Vagina (tissue), 2 donors: Measurements from ENCODE around the gene CDH4.

Experiments
- CTCF ChIP-seq, 3 experiments: fragments of 450-650 bp in 2 of 3; fragments of 200-600 bp in 1 of 3; sonication (generic) in 1 of 3; IDR thresholded peaks; one replicate each; pipeline ENCODE4 v1.5.1; 2017 to 2019; ENCODE audit warnings: antibody characterized with exemption in 3 of 3, mild to moderate bottlenecking in 2 of 3, moderate library complexity in 2 of 3
- POLR2A ChIP-seq, 2 donors: fragments of 450-650 bp; IDR thresholded peaks; one replicate each; pipeline ENCODE4 v1.6.1; 2017; ENCODE audit warnings: antibody characterized with exemption in 2 of 2, mild to moderate bottlenecking in 2 of 2, moderate library complexity in 2 of 2

DNA sequence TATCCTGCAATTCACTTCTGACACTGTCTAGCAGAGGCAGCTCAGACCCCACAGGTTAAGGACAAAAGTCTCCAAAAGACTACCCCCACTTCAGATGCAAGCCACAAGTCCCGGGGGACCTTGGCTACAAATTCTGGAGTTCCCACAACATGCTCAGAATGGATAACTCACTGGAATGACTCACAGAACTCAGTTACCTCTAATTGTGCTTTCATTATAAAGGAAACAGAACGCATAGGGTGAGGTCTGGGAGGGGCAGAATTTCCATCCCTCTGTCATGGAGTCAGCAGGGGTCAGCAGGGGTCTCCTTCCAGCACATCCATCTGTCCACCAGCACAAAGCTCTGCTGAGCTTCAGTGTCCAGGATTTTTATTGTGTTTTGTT, 184.2 kb downstream of the CDH4 start:
- TF ChIP-seq CTCF (IDR thresholded peaks at IDR 0.05) (no peak), POLR2A (IDR thresholded peaks at IDR 0.05) (no peak)
